Measurements from ENCODE around the gene TMEM178A.

TMEM178A gene

DNA sequence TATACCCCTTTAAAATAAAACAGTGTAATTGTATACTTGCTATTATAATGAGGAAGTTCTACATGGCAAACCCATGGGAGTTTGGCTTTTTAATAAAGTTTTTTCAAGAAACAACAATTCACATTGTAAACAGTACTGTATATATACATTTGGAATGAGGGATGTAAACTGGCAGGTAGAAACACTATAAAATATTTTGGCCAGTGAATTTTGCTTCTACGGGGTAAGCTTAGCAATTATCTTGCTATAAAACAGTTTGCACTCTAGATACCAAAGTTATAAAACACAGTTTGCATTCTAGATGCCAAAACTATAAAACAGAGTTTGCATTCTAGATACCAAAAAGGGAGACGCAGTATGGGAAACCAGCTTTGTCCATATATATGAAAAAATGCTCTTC lies 96.7 kb downstream of the TMEM178A start:
- no peak for DNase-seq
